SW480 (cell line): Measurements from ENCODE around the gene HTT.

Experiments used
- DNase-seq: peaks from one replicate; pipeline ENCODE4 v3.0.0-alpha.2; 2016; ENCODE audit warnings: low spot score

HTT gene

DNA sequence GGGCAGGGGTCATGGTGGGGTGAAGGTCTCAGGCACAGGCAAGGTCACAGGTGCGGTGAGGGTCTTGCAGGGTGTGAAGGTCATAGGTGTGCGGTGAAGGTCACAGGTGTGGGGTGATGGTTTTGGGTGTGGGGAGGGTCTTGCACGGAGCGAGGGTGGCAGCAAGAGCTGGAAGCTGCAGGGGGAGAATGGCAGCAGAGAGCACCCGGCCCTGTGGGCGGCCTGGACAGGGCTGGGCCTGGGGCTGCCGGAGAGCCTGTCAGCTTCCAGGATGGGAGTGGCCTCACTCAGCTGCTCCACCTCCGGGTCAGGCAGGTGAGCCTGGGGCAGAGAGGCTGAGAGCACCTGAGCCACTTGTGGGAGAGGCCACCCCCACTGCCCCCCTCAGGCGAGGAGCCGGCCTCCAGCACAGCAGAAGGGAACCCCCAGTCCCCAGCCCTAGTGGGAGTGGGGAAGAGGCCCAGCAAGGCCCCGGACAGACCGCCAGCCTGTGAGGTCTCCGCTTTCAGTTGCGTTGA is 176.0 kb downstream of the HTT start:
- DNase-seq, result no peak

DNA sequence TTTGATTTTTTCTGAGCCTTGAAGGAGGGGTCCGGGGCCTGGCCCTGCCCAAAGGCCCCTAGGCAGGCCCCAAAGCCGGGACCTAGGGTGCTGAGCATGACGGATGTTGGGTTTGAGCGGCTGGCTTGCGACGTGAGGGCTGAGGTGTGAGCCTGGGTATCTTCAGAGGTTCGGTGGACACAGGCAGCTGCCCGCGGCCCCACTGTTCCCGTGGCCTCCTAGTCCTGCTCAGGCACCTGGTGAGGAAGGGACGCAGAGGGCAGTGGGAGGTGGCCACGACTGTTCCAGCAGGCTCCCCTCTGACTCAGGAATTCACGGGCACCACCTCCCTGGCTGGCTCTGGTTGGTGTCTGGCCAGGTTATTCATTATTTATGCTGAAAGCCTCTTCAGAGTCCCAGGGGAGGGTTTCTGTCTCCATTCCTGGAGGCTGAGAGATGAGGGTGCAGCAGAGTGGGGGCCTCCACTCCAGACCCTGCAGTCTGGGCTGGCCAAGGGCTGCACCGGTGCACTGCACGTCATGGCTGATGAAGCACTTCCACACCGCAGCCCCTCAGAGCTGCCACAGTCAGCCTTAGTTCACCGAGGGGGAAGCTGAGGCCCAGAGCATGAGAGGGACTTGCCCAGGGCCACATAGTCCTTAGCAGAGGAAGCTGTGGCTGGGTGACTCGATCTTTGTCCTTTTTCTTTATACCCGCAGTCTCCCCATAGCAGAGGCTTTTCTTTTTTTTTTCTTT is 176.6 kb downstream of the HTT start:
- no peak for DNase-seq

DNA sequence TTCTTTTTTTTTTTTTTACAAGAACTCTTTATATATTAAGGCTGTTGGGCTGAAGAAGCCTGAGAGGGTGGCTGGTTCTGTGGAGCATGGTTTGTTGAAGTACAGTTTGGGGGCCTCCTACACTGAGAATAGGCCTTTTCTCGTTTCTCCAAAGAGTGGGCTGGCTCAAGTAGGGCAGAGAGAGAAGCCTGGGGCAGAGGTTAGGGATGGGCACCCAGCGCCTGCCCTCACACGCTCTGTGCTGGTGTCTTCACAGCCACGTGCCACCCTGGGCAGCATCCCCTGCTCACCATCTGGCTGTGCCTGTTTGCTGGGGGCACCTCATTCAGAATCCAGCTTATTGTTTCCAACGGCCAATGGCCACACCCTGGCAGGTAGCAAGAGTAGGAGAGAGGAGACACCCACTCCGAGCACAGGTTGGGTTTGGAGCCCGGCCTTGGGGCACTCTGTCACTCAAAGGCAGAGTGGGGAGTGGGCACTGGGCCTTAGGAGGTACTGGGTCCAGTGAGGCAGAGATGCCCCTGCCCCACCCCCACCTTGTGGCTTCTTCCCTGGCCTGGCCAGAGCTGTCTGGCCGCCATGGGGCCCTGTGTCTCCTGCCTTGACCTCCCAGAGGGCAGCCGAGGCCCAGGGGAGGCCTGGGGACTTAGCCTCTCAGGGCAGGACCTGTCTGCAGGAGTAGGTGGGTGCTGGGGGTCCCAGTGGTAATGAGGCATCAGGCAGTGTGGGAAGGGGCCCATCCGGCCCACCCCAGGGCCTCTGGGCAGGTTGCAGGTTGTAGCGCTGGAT is 177.4 kb downstream of the HTT start:
- no peak for DNase-seq

DNA sequence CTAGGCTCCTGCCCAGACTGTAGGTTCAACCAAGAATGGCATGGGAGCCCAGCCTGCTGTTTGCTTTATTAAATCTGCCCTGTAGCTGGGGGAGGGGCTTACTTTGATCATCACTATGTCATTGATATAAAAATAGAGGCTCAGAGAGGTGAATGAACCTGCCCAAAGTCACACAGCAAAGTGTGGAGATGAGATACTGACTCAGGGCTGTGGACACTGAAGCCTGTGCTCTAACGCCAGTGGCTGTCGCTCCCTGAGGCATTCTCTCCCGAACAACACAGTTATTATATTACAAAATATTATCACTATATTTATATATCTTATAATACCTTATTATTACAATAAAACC is 178.0 kb downstream of the HTT start:
- DNase-seq, result no peak

DNA sequence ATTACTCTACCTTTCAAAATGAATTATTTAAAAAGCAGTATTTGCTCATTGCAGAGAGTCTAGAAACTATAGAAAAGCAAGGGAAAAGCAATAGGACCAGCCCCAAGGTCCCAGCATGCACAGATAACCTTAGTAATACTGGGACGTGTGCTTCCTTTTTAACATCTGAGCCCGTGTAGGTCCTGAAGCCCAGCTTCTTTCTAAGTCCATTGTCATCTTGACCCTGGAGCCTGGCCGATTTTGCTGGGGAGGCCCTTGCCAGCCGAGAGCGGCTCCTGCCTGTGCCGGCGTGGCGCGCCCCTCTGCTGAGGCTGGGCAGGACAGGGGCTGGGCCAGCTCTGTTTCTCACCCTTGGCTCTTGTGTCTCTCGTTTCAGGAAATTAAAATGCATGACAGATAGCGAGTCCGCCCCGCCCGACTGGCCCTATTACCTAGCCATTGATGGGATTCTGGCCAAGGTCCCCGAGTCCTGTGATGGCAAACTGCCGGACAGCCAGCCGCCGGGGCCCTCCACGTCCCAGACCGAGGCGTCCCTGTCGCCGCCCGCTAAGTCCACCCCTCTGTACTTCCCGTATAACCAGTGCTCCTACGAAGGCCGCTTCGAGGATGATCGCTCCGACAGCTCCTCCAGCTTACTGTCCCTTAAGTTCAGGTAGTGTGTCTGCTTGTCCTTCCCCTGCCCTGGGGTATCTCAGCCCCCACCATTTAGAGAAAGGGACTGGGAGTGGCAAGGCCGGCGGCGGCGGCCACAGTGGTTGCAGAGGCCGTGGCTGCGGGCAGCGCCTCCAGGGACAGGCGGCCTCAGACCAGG is 178.6 kb downstream of the HTT start:
- DNase-seq, result no peak

DNA sequence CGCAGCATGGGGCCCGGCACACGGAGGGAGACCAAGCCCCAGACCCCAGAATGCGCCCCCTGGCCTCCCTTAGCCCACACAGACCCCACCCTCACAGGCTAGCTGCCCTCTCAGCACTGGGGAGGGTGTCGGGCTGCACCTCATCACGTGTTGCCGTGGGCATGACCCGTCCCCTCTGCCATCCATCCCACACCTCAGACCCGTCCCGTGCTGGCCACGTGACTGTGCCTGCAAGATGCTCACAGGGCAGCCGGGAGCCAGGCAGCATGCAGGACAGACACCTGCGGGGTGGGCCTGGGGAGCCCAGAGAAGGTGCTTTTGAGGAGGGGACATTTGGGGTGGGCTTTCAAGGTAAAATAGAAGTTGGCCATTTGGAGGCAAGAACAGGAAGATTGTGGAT is 179.3 kb downstream of the HTT start:
- no peak for DNase-seq

DNA sequence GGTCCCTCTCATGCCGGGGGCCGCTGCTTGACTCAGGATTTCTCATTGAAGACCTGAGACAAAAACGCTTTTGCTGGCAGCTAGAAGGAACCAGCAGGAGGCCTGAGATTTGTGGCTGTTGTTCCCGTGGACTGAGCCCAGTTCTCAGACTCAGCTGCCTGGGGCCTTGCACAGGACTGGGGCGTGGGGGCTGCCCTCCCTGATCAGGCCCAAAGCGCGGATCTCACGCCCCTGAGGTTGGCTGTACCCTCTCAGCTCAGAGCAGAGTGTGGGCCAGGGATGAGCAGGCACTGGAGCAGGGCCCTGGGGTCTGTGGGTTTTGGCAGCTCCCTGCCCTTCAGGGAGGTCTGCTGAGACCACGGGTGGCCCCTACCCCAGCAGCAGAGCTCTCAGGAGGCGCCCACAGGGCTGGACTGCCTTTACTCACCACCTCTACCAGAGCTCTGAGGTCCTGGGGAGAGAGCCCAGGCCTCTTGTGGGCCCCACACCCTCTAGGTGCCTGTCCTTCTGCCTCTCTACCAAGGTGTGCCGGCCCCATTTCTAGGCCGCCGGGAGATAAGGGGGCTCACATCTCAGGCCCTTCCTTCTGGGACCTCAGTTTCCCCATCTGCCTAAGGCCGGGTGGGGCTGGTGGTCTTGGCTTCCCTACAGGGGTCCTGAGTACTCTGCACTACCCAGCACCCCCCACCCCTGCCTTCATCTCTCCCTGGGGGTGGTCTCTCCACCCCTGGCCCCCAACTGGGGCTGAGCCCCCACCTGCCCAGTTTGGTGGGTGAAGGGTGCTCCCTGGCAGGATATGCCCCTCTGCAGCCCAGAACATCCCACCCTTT is 180.0 kb downstream of the HTT start:
- DNase-seq, result no peak

DNA sequence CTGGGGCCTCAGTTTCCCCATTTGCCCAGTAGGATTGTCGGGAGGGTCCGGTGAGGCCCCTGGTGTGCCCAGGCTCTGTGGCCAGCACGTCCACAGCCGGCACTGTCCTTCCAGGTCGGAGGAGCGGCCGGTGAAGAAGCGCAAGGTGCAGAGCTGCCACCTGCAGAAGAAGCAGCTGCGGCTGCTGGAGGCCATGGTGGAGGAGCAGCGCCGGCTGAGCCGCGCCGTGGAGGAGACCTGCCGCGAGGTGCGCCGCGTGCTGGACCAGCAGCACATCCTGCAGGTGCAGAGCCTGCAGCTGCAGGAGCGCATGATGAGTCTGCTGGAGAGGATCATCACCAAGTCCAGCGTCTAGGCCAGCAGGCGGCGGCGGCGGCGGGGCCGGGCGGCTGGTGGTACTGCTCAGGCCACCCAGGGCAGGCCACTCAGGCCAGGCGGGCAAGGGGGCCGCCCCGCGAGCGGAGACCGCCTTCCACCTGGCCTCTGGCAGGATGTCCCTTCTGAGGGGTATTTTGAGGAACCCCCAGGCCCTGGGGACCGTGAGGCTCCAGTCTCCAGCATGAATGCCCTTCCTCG is 181.2 kb downstream of the HTT start:
- no peak for DNase-seq

DNA sequence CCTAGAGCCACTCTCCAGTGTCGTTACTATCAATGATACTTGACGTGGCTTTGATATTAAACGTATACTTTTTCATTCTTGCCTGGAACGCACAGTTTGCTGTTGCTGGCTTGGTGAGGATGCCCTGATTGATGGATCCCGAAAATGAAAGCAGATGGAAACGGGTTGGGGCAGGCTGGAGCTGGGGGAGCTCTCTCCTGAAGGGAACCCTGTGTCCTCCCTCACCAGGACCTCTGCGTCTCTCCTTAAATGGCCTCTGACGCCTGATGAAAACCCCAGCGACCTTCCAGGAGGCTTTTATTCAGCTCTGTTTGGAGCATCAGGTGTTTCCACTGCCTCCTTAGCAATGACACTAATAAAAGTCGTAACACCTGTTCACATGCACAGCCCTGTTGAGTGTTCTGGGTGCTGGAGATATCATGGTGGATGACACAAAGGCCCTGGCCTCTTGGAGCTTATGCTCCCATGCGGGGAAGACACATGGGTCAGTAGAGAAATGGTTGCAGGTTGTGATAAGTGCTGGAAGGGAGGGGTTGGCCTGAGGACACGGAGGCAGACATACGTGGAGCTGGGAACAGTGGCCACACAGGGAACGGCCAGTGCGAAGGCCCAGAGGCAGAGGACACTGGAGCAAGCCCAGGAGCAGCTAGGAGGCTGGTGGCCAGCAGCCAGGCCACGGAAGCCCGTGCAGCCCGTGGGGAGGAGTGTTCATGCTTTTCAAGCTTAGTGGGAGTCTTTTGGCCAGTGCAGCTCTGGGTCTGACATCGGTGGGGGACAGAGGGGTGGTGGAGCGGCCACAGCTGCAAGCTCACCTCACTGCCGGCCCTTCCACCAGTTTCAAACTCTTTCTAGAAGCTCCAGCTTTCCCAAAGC is 182.0 kb downstream of the HTT start:
- no peak for DNase-seq

DNA sequence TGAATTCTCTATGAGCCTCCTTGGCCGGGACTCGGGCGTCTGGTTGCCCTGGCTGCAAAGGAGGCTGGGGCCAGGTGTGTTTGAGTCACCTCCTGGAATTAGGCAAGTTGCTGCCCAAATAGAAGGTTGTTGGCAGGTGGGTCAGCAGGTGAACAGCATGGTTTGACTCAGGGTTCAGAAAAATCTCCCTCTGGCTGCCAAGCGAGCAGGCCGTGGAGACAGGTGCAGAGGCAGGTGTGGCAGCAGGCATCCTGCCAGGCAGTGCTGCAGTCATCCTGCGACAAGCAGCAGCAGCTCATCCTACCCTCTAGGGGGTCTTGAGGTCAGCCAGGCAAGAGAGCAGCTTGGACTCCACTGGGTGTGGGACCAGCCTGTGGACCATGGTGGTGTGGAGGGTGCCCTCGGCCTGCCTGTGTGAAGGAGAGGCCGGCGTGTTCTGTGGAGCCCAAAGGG is 182.6 kb downstream of the HTT start:
- DNase-seq, result no peak

DNA sequence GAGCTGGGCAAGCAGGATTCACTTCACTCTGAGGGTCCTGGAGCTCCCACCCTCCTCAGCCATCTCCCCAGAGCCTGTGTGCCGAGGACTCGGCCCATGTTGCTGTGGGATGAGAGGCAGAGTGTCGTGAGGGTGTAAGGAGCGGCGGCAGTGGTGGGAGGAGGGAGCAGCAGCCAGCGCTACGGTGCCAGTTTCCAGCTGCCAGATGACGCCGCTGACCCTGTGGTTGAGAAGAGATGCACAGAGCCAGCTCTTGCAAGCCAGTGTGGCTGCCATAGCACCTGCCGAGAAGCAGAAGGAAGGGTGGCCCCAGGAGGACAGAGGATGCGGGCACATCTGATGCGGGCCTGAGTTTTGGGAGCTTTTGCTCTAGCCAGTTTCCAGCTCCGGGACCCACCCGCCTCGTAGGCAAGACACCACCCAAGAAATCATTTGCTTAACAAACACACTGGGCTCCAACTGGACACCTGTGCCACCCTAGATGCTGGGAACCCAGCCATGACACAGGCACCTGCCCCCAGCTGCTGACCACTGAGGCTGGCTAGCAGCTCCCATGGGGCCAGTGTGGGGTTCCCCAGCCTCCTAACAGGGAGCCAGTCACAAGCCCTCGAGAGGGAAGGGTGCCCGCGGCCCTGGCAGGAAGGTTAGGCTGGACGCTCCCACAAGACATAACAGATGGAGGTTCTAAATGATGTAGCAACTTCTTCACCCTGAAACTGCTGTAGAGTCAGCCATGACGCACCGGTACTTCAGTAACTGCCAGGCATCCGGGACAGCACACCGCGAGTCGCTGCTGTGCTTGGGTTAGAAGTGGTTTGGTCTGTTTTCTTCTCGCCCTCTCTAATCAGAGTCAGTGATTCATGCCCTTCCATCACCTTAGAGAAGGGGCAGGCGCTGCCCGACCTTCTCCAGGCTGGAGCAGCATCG is 183.3 kb downstream of the HTT start:
- DNase-seq, result no peak

DNA sequence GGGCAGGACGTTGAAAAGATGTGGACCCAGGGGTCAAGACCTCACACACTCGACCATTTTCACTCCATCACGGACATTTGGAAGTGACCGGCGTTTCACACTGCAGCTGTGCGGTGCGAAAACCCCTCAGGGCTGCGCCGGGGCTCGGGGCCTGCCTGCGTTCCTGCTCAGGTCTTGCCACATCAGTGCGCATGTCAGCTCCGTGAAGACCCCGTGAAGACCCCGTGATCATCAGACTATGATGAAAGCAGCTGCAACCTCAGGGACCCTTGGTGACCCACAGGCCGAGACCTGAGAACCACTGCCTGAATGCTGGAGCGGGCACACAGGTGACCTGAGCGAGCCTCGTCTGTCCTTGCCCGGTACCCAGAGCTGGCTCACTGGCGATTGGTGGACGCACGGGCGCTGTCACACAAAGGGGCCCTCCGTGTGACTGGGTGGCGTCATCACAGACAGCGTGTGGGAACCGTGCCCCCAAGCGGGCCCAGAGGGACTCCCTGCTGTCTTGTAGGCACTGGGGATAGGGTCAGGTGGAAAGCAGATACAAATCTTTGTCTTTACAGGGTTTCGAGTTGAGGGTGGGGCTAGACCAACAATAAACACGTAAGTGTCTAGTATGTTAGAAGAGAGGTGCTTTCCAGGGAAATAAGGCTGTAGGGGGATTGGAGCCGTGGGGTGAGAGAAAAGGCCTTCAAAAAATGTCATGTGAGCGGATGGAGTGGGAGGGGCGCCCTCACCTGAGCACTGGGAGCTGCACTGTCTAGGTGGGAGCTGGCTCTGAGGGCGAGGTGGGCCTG is 187.1 kb downstream of the HTT start:
- DNase-seq, result no peak

DNA sequence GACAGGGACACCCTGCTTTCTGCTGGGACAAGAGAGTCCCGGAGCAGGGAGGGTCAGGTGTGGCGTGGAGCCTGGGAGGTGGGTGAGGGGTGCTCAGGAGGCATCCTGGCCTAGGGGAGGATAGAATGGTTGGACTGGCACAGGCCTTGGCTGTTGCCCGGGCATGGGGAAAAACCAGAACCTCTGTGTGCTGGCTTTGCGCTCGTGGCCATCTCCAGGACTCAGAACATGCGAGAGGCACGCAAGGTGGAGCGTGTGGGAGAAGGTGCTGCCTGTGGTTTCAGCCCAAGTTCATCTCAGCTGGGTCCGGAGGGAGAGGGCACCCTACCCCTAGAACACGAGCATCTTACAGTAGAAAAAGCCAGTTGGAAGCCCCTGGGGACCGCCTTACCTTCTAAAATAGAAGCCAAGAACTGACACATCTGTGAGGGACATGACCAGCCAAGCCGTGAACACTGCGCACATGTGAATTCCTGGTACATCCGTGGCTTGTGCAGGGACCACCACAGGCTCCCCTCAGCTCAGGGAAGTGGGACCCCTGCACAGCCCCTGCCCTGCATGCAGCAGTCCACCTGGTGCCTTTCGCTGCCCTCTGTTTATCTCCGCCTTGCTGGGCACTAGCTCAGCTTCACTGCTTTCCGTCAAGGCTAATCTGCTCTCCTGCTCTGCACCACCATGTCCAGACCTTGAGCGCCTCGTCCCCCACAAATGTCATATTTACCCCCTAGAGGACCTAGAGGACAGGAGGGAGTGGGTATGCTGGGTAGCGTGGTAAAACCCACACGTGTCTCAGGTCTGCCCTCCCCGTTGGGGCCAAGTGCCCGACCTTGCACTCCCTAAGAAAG is 187.9 kb downstream of the HTT start:
- DNase-seq, result no peak

DNA sequence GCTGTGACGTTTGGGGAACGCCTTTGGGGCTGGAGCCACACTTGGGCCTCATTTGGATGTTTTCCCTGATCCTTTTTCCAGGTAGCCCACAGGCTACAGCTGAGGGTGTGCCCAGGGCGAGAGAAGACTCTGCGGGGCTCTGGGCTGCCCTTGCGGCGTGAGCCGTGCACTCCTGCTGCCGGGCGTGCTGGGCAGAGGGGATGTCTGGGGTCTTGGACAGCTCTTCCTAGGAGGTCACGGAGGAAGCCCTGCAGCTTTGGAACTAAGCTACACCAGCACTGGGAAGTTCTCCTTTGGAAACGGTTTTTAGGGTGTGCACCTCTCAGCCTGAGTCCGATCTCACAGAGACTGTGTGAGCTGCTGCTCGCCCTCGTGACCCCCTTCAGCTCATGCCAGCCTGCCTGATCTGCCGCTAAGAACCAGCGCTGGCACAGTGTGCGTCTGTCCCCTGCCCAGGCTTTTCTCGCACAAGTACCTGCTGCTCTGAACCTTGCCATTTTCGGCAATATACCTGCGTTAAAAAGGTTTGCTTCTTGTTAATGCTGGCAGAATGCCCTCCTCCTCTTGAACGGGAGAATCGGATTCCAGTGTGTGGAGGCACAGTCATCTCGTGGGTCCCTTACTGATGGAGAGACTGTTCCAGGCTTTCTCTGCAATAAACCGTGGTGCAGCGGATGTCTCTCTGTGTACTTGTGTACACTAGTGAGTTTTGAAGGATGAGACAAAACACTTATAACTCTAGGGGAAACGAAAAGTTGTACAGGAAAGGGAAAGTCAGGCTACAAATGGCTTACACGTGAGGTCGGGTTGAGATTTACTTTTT is 188.8 kb downstream of the HTT start:
- DNase-seq, result no peak

DNA sequence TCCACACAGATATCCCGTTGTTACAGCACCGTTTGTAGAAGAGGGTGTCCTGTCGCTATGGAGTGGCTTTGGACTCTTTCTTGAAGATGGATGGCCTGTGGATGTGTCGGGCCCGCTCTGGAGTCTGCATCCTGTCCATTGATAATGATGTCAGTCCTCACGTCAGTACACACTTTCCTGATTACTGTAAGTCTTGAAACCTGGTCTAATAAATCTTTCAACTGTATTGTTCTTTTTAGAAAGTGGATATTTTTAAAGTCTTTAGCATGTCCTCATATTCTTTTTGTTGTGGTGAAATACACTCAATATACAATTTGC is 189.4 kb downstream of the HTT start:
- no peak for DNase-seq

DNA sequence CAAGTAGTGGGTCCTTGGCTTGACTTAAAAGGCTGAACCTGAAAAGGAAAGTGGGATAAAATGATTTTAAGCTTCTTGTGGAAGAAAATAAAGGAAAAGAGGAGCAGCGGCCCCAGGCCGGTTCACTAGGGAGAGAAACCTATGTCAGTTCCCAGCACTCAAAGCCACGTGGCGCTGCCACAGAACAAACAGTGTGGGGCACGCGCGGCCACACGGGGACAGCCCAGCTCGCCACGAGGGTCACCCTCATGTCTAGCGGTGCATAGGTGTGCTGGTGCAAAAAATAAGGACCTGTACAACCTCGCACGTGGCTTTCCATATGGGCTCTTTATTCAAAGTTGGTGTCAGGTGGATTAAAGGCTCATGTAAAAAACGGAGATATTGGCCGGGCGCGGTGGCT is 191.6 kb downstream of the HTT start:
- DNase-seq, result no peak
